Activated T-cell treated with anti-CD3 and anti-CD28 coated beads, Interleukin-2, amount 50 U/mL, for 24 hours (primary cell): Measurements from ENCODE around the gene CDH16.
"Not testable (repeated sequence)": the region's sequence is repeated elsewhere in the genome, so short reads cannot be mapped to it uniquely, and the experiment has no call there.

ENCODE experiments used
- DNase-seq: peaks from one replicate; pipeline ENCODE4 v3.0.0-alpha.2; 2020
- H3K27ac Mint-ChIP-seq: 2 replicates; pipeline ENCODE4 v1.8.0; 2020; ENCODE audit warnings: mild to moderate bottlenecking, mixed read lengths
- H3K27me3 Mint-ChIP-seq: 2 replicates; pipeline ENCODE4 v1.8.0; 2020; ENCODE audit warnings: mixed read lengths
- H3K36me3 Mint-ChIP-seq: 2 replicates; pipeline ENCODE4 v1.8.0; 2020; ENCODE audit warnings: low read depth, mixed read lengths
- H3K4me1 Mint-ChIP-seq: 2 replicates; pipeline ENCODE4 v1.8.0; 2020; ENCODE audit warnings: low read depth, mixed read lengths
- H3K4me3 Mint-ChIP-seq: 2 replicates; pipeline ENCODE4 v1.8.0; 2020; ENCODE audit warnings: mild to moderate bottlenecking, moderate library complexity, mixed read lengths
- H3K9me3 Mint-ChIP-seq: 2 replicates; pipeline ENCODE4 v1.8.0; 2020; ENCODE audit warnings: mixed read lengths

Gene CDH16

GRCh38 chr16:66918803-66919568, at the start of gene CDH16:
TSS of gene CDH16 (minus strand) at chr16:66918885. CDS start at chr16:66918065, 820 bp downstream.
- H3K4me3 Mint-ChIP-seq, result no peak within 1 kb of the TSS
- peaks cover 31% of the 10 kb centered on the region for H3K27me3 Mint-ChIP-seq
- H3K4me1 Mint-ChIP-seq, result no peaks in the 10 kb centered on the region
- no peaks in the 10 kb centered on the region for H3K9me3 Mint-ChIP-seq
- no peak within 1 kb of the TSS for H3K27ac Mint-ChIP-seq
- no peak for DNase-seq
- H3K36me3 Mint-ChIP-seq, result no peaks in the 10 kb centered on the region

- H3K27me3 Mint-ChIP-seq, result no peaks in the 10 kb centered on the region
- H3K4me1 Mint-ChIP-seq, result peaks cover 11% of the 10 kb centered on the region
- H3K4me3 Mint-ChIP-seq, result no peak overlapping the region
- H3K27ac Mint-ChIP-seq, result no peak overlapping the region
- no peaks in the 10 kb centered on the region for H3K9me3 Mint-ChIP-seq
- no peak for DNase-seq
- H3K36me3 Mint-ChIP-seq, result no peaks in the 10 kb centered on the region
Measured at GRCh38 chr16:66964049-66964448, 45.4 kb upstream of the CDH16 start.

GRCh38 chr16:66961914-66962313, 43.2 kb upstream of the CDH16 start:
- peak overlapping the region; percentile 76 for H3K27ac Mint-ChIP-seq
- DNase-seq, result no peak
- H3K27me3 Mint-ChIP-seq, result no peaks in the 10 kb centered on the region
- no peaks in the 10 kb centered on the region for H3K36me3 Mint-ChIP-seq
- peaks cover 15% of the 10 kb centered on the region for H3K4me1 Mint-ChIP-seq
- H3K9me3 Mint-ChIP-seq, result no peaks in the 10 kb centered on the region
- no peak overlapping the region for H3K4me3 Mint-ChIP-seq

- peak; percentile 72 for DNase-seq
- H3K36me3 Mint-ChIP-seq, result no peaks in the 10 kb centered on the region
- no peak within 1 kb of the TSS for H3K4me3 Mint-ChIP-seq
- H3K9me3 Mint-ChIP-seq, result no peaks in the 10 kb centered on the region
- peaks cover 15% of the 10 kb centered on the region for H3K4me1 Mint-ChIP-seq
- H3K27me3 Mint-ChIP-seq, result no peaks in the 10 kb centered on the region
- H3K27ac Mint-ChIP-seq, result peak within 1 kb of the TSS; percentile 76
Measured at GRCh38 chr16:66961065-66961744, 42.5 kb upstream of the CDH16 start, which contains the start of gene CES3. TSS of gene CES3 (plus strand) at chr16:66961266. CDS start at chr16:66961308, 42 bp downstream.

- H3K4me3 Mint-ChIP-seq, result no peak overlapping the region
- H3K4me1 Mint-ChIP-seq, result peaks cover 15% of the 10 kb centered on the region
- no peaks in the 10 kb centered on the region for H3K36me3 Mint-ChIP-seq
- no peaks in the 10 kb centered on the region for H3K27me3 Mint-ChIP-seq
- no peak overlapping the region for H3K27ac Mint-ChIP-seq
- no peak for DNase-seq
- no peaks in the 10 kb centered on the region for H3K9me3 Mint-ChIP-seq
Measured at GRCh38 chr16:66960270-66960669, 41.6 kb upstream of the CDH16 start.

GRCh38 chr16:66959704-66960161, 41.0 kb upstream of the CDH16 start:
- H3K4me1 Mint-ChIP-seq, result peaks cover 15% of the 10 kb centered on the region
- no peaks in the 10 kb centered on the region for H3K9me3 Mint-ChIP-seq
- H3K4me3 Mint-ChIP-seq, result no peak overlapping the region
- no peak for DNase-seq
- H3K36me3 Mint-ChIP-seq, result no peaks in the 10 kb centered on the region
- no peak overlapping the region for H3K27ac Mint-ChIP-seq
- H3K27me3 Mint-ChIP-seq, result no peaks in the 10 kb centered on the region

- no peaks in the 10 kb centered on the region for H3K36me3 Mint-ChIP-seq
- peaks cover under 1% of the 10 kb centered on the region for H3K27me3 Mint-ChIP-seq
- H3K4me3 Mint-ChIP-seq, result no peak overlapping the region
- no peak for DNase-seq
- H3K27ac Mint-ChIP-seq, result no peak overlapping the region
- peaks cover 15% of the 10 kb centered on the region for H3K4me1 Mint-ChIP-seq
- no peaks in the 10 kb centered on the region for H3K9me3 Mint-ChIP-seq
Measured at GRCh38 chr16:66958857-66959703, 40.4 kb upstream of the CDH16 start.

GRCh38 chr16:66956154-66956457, 37.4 kb upstream of the CDH16 start:
- H3K27me3 Mint-ChIP-seq, result peaks cover 27% of the 10 kb centered on the region
- not testable (repeated sequence) for H3K4me1 Mint-ChIP-seq, H3K27ac Mint-ChIP-seq, H3K36me3 Mint-ChIP-seq, DNase-seq, H3K4me3 Mint-ChIP-seq, H3K9me3 Mint-ChIP-seq

- not testable (repeated sequence) for H3K4me1 Mint-ChIP-seq, H3K4me3 Mint-ChIP-seq, H3K9me3 Mint-ChIP-seq, H3K27ac Mint-ChIP-seq, H3K36me3 Mint-ChIP-seq, DNase-seq
- peaks cover 29% of the 10 kb centered on the region for H3K27me3 Mint-ChIP-seq
Measured at GRCh38 chr16:66955363-66956153, 36.9 kb upstream of the CDH16 start.

- Mint-ChIP-seq H3K9me3 (no peaks in the 10 kb centered on the region), H3K4me3 (no peak overlapping the region), H3K36me3 (no peaks in the 10 kb centered on the region), H3K27me3 (peaks cover 41% of the 10 kb centered on the region), H3K4me1 (peaks cover 7% of the 10 kb centered on the region), H3K27ac (no peak overlapping the region)
- DNase-seq, result peak; percentile 83
Measured at GRCh38 chr16:66954097-66954659, 35.5 kb upstream of the CDH16 start.

GRCh38 chr16:66953462-66954096, 34.9 kb upstream of the CDH16 start:
- H3K27ac Mint-ChIP-seq, result no peak overlapping the region
- no peaks in the 10 kb centered on the region for H3K9me3 Mint-ChIP-seq
- H3K4me1 Mint-ChIP-seq, result peaks cover 9% of the 10 kb centered on the region
- H3K27me3 Mint-ChIP-seq, result peaks cover 47% of the 10 kb centered on the region
- no peak overlapping the region for H3K4me3 Mint-ChIP-seq
- no peaks in the 10 kb centered on the region for H3K36me3 Mint-ChIP-seq
- DNase-seq, result no peak

GRCh38 chr16:66952430-66953110, 33.9 kb upstream of the CDH16 start:
- Mint-ChIP-seq H3K27me3 (peaks cover 56% of the 10 kb centered on the region), H3K4me1 (peaks cover 16% of the 10 kb centered on the region), H3K4me3 (no peak overlapping the region), H3K36me3 (no peaks in the 10 kb centered on the region), H3K9me3 (no peaks in the 10 kb centered on the region), H3K27ac (no peak overlapping the region)
- DNase-seq, result no peak
